Measurements from ENCODE around the gene PRICKLE2. TPM values are rescaled to one million over a fixed set of nuclear protein-coding genes. Genes with fewer than 3 reads are reported as not detected.

PRICKLE2 gene
- total and polyA plus RNA-seq, 2 experiments from 2014 or later = 1.1 to 12.5 TPM

DNA sequence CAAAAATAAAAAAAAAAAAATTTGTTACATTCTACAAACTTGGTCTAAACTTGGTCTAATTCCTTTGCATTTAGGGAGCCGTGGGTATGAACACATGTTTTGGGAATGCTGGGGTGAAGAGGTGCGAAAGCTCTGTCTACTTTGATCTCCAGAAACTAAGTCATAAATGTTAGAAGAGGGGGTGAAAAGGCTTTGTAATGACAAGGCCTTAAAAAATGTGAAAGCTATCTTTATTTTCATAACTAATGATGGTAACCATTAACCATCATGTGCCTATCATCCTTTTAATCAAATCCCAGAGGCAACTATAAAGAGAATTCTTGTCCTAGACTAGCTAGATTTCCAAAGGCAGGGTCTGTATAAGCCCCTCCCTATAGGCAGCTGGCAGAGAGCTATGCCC, 60.9 kb downstream of the PRICKLE2 start:
- Histone ChIP-seq H3K79me2 (replicated peaks; ENCODE audit: insufficient read depth) (no peaks in the 10 kb centered on the region), H3F3A (replicated peaks; ENCODE audit: low read depth) (no peaks in the 10 kb centered on the region), H3K36me3 (ENCODE audit: insufficient read depth) (no peaks in the 10 kb centered on the region), H2AFZ (no peak overlapping the region), H4K20me1 (replicated peaks; ENCODE audit: insufficient read depth) (no peaks in the 10 kb centered on the region), H3K9me2 (ENCODE audit: insufficient read depth) (no peaks in the 10 kb centered on the region), H3K4me2 (no peak overlapping the region), H3K27me3 (ENCODE audit: insufficient read depth) (no peaks in the 10 kb centered on the region), H3K4me1 (ENCODE audit: insufficient read depth) (peaks cover 29% of the 10 kb centered on the region), H3K27ac (ENCODE audit: low read depth) (no peak overlapping the region), H3K4me3 (no peak overlapping the region)
- peaks cover 4% of the 10 kb centered on the region; the same call in 1 of the 3 replicates for H3K36me3 Mint-ChIP-seq (ENCODE audit: low read depth)
- peaks cover 4% of the 10 kb centered on the region for H3K27me3 Mint-ChIP-seq (ENCODE audit: insufficient read depth, low read depth, poor library complexity)
- H3K4me1 Mint-ChIP-seq = peaks cover 37% of the 10 kb centered on the region
- no peak for ATAC-seq
- DNase-seq (ENCODE audit: low spot score) = no peak
- TF ChIP-seq NANOG (IDR thresholded peaks at IDR 0.05; ENCODE audit: borderline replicate concordance) (no peak), JUNB (IDR thresholded peaks at IDR 0.05; ENCODE audit: unreplicated experiment) (no peak), ZNF114 (CRISPR knock-in tag; IDR thresholded peaks at IDR 0.05) (no peak), EZH2phosphoT487 (IDR thresholded peaks at IDR 0.05; ENCODE audit: unreplicated experiment) (no peak), EZH2 (IDR thresholded peaks at IDR 0.05; ENCODE audit: low read depth, unreplicated experiment) (no peak)
- TF ChIP-seq, protein P1, sequence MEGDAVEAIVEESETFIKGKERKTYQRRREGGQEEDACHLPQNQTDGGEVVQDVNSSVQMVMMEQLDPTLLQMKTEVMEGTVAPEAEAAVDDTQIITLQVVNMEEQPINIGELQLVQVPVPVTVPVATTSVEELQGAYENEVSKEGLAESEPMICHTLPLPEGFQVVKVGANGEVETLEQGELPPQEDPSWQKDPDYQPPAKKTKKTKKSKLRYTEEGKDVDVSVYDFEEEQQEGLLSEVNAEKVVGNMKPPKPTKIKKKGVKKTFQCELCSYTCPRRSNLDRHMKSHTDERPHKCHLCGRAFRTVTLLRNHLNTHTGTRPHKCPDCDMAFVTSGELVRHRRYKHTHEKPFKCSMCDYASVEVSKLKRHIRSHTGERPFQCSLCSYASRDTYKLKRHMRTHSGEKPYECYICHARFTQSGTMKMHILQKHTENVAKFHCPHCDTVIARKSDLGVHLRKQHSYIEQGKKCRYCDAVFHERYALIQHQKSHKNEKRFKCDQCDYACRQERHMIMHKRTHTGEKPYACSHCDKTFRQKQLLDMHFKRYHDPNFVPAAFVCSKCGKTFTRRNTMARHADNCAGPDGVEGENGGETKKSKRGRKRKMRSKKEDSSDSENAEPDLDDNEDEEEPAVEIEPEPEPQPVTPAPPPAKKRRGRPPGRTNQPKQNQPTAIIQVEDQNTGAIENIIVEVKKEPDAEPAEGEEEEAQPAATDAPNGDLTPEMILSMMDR (conservative IDR thresholded peaks at IDR 0.05; ENCODE audit: low read depth in 2 of 2) = no peak
- TF ChIP-seq, protein P2, sequence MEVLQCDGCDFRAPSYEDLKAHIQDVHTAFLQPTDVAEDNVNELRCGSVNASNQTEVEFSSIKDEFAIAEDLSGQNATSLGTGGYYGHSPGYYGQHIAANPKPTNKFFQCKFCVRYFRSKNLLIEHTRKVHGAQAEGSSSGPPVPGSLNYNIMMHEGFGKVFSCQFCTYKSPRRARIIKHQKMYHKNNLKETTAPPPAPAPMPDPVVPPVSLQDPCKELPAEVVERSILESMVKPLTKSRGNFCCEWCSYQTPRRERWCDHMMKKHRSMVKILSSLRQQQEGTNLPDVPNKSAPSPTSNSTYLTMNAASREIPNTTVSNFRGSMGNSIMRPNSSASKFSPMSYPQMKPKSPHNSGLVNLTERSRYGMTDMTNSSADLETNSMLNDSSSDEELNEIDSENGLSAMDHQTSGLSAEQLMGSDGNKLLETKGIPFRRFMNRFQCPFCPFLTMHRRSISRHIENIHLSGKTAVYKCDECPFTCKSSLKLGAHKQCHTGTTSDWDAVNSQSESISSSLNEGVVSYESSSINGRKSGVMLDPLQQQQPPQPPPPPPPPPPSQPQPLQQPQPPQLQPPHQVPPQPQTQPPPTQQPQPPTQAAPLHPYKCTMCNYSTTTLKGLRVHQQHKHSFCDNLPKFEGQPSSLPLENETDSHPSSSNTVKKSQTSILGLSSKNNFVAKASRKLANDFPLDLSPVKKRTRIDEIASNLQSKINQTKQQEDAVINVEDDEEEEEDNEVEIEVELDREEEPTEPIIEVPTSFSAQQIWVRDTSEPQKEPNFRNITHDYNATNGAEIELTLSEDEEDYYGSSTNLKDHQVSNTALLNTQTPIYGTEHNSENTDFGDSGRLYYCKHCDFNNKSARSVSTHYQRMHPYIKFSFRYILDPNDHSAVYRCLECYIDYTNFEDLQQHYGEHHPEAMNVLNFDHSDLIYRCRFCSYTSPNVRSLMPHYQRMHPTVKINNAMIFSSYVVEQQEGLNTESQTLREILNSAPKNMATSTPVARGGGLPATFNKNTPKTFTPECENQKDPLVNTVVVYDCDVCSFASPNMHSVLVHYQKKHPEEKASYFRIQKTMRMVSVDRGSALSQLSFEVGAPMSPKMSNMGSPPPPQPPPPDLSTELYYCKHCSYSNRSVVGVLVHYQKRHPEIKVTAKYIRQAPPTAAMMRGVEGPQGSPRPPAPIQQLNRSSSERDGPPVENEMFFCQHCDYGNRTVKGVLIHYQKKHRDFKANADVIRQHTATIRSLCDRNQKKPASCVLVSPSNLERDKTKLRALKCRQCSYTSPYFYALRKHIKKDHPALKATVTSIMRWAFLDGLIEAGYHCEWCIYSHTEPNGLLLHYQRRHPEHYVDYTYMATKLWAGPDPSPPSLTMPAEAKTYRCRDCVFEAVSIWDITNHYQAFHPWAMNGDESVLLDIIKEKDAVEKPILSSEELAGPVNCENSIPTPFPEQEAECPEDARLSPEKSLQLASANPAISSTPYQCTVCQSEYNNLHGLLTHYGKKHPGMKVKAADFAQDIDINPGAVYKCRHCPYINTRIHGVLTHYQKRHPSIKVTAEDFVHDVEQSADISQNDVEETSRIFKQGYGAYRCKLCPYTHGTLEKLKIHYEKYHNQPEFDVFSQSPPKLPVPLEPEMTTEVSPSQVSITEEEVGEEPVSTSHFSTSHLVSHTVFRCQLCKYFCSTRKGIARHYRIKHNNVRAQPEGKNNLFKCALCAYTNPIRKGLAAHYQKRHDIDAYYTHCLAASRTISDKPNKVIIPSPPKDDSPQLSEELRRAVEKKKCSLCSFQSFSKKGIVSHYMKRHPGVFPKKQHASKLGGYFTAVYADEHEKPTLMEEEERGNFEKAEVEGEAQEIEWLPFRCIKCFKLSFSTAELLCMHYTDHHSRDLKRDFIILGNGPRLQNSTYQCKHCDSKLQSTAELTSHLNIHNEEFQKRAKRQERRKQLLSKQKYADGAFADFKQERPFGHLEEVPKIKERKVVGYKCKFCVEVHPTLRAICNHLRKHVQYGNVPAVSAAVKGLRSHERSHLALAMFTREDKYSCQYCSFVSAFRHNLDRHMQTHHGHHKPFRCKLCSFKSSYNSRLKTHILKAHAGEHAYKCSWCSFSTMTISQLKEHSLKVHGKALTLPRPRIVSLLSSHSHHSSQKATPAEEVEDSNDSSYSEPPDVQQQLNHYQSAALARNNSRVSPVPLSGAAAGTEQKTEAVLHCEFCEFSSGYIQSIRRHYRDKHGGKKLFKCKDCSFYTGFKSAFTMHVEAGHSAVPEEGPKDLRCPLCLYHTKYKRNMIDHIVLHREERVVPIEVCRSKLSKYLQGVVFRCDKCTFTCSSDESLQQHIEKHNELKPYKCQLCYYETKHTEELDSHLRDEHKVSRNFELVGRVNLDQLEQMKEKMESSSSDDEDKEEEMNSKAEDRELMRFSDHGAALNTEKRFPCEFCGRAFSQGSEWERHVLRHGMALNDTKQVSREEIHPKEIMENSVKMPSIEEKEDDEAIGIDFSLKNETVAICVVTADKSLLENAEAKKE (CRISPR knock-in tag; IDR thresholded peaks at IDR 0.05) = no peak
- TF ChIP-seq, protein P3, sequence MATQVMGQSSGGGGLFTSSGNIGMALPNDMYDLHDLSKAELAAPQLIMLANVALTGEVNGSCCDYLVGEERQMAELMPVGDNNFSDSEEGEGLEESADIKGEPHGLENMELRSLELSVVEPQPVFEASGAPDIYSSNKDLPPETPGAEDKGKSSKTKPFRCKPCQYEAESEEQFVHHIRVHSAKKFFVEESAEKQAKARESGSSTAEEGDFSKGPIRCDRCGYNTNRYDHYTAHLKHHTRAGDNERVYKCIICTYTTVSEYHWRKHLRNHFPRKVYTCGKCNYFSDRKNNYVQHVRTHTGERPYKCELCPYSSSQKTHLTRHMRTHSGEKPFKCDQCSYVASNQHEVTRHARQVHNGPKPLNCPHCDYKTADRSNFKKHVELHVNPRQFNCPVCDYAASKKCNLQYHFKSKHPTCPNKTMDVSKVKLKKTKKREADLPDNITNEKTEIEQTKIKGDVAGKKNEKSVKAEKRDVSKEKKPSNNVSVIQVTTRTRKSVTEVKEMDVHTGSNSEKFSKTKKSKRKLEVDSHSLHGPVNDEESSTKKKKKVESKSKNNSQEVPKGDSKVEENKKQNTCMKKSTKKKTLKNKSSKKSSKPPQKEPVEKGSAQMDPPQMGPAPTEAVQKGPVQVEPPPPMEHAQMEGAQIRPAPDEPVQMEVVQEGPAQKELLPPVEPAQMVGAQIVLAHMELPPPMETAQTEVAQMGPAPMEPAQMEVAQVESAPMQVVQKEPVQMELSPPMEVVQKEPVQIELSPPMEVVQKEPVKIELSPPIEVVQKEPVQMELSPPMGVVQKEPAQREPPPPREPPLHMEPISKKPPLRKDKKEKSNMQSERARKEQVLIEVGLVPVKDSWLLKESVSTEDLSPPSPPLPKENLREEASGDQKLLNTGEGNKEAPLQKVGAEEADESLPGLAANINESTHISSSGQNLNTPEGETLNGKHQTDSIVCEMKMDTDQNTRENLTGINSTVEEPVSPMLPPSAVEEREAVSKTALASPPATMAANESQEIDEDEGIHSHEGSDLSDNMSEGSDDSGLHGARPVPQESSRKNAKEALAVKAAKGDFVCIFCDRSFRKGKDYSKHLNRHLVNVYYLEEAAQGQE (IDR thresholded peaks at IDR 0.05; ENCODE audit: unreplicated experiment) = no peak
- H3K9me3 Mint-ChIP-seq = no peaks in the 10 kb centered on the region
- no peak overlapping the region for H3K27ac Mint-ChIP-seq
- H3K4me3 Mint-ChIP-seq = no peak overlapping the region

Measured in GM23338 (cell line).